Measurements from ENCODE around the gene AADACL4. TPM values are rescaled to one million over a fixed set of nuclear protein-coding genes. Genes with fewer than 3 reads are reported as not detected.

The AADACL4 gene
- total RNA-seq, 2 donors from 2014 or later = not detected

GRCh38 chr1:12615865-12616708 lies 27.8 kb upstream of the AADACL4 start:
- peaks cover 77% of the 10 kb centered on the region for H3K4me1 Mint-ChIP-seq (ENCODE audit: low read depth)
- DNase-seq (peak in 1 of 2 donors; percentile 25), ATAC-seq (replicated peaks in 1 of 2) (no peak)
- H3K4me3 Mint-ChIP-seq = peak overlapping the region; percentile 92 to 96
- no peaks in the 10 kb centered on the region for H3K9me3 Mint-ChIP-seq
- H3K36me3 Mint-ChIP-seq (ENCODE audit: insufficient read depth in 2 of 2) = peaks cover 3 to 12% of the 10 kb centered on the region in 2 donors
- peak overlapping the region; percentile 85 for H3K27ac Mint-ChIP-seq
- H3K27me3 Mint-ChIP-seq (ENCODE audit: low read depth) = no peaks in the 10 kb centered on the region

- peak overlapping the region; percentile 92 to 96 for H3K4me3 Mint-ChIP-seq
- no peaks in the 10 kb centered on the region for H3K9me3 Mint-ChIP-seq
Observed at GRCh38 chr1:12616709-12617373, 27.0 kb upstream of the AADACL4 start.

DNA sequence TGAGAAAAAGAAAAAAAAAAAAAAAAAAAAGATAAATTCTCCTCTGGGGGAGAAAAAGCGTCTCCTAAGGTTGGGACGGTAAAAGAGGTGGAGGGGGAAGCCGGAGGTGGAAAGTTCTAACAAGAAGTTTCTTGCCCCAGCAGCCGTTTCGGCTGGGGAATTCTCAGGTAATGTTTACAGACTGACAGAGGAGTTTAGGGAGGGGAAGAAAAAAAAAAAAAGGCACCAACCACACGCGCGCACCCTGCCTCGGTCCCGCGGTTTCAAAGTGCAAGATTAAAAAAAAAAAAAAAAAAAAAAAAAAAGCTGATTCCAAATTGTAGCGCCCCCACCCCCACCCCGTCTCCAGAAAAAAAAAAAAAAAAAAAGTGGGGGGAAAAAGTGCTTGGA lies 26.4 kb upstream of the AADACL4 start:
- ATAC-seq (replicated peaks in 1 of 2) (no peak), DNase-seq (peak; percentile 30 to 37)
- Mint-ChIP-seq H3K27ac (peak overlapping the region; percentile 98), H3K4me3 (peak overlapping the region; percentile 92 to 96), H3K27me3 (ENCODE audit: low read depth) (no peaks in the 10 kb centered on the region), H3K4me1 (ENCODE audit: low read depth) (peaks cover 68% of the 10 kb centered on the region), H3K36me3 (ENCODE audit: insufficient read depth in 2 of 2) (peaks cover 3 to 8% of the 10 kb centered on the region in 2 donors), H3K9me3 (no peaks in the 10 kb centered on the region)

More at GRCh38 chr1:12616709-12617373, 27.0 kb upstream of the AADACL4 start:
- Mint-ChIP-seq H3K4me1 (ENCODE audit: low read depth) (peaks cover 73% of the 10 kb centered on the region), H3K36me3 (ENCODE audit: insufficient read depth in 2 of 2) (peaks cover 3 to 12% of the 10 kb centered on the region in 2 donors), H3K27ac (peak overlapping the region; percentile 98), H3K27me3 (ENCODE audit: low read depth) (no peaks in the 10 kb centered on the region)
- ATAC-seq (replicated peaks in 1 of 2) (no peak), DNase-seq (peak; percentile 47 to 56)

DNA sequence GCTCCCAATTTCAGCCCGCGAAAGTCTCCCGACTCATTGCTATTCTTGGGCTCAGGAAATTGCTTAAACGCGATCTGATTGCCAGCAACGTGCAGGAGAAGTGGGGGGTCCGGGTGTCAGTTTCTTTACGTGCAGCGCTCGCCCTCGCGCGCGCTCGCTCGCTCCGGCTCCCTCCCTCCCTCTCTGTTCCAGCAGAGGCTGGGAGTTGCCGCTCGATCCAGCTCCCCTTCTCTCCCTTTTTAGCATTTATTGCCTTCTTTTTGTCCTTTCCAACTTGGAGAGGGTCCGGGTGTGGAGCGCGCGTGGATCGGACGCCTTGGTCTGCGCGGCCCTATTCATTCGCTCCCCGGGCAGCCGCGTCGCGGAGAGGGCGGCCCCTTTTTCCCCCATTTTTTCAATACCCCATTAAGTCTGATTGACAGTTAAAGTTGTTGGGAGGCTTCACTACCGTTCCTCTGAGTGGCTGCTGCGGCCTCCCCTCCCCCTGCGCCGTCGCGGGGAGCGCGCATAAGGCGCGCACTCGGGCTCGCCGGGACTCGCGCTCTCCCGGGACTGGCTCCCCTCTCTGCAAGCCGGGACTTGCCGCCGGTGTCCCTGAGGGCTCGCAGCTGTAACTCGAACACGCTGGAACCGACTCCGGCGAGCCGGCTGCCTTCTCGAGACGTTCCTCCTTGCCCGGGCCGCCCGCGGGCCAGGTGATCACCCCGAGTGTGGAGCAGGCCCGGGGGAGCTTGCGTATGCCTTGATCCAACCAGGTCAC lies 25.8 kb upstream of the AADACL4 start, which contains the start of gene DHRS3:
DHRS3 (minus strand) TSS at position 310 of the 760 bp plus-strand sequence. CDS start 862 bp downstream, outside the sequence.
- Mint-ChIP-seq H3K27ac (peak within 1 kb of the TSS; percentile 98), H3K36me3 (ENCODE audit: insufficient read depth in 2 of 2) (peaks cover 3% of the 10 kb centered on the region in 2 donors), H3K4me1 (ENCODE audit: low read depth) (peaks cover 63% of the 10 kb centered on the region), H3K4me3 (peak within 1 kb of the TSS; percentile 92 to 96), H3K9me3 (no peaks in the 10 kb centered on the region), H3K27me3 (ENCODE audit: low read depth) (no peaks in the 10 kb centered on the region)
- DNase-seq (peak; percentile 74 to 77), ATAC-seq (replicated peaks in 1 of 2) (peak; percentile 53 to 62)

DNA sequence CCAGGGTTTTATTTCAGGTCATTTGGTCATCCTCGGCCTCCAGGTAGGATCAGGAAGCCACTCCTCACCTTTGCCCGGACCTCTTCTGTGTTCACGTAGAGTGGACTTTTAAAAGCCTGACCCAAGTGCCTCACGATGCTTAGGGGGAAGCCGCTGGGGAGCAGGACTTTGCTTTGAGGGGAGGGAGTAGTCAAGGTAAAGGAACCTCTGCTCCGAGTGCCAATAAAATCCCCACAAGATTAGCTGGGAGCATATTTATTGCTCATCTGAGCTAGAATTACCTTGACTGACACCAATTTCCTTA lies 25.3 kb upstream of the AADACL4 start:
- peaks cover 57% of the 10 kb centered on the region for H3K4me1 Mint-ChIP-seq (ENCODE audit: low read depth)

GRCh38 chr1:12618965-12619791 lies 24.7 kb upstream of the AADACL4 start:
- H3K27me3 Mint-ChIP-seq (ENCODE audit: low read depth) = no peaks in the 10 kb centered on the region
- peak overlapping the region; percentile 92 to 96 for H3K4me3 Mint-ChIP-seq
- H3K4me1 Mint-ChIP-seq (ENCODE audit: low read depth) = peaks cover 52% of the 10 kb centered on the region
- no peaks in the 10 kb centered on the region for H3K9me3 Mint-ChIP-seq
- ATAC-seq (replicated peaks in 1 of 2) (peak; percentile 39 to 55), DNase-seq (peak; percentile 62 to 76)
- H3K27ac Mint-ChIP-seq = peak overlapping the region; percentile 98
- peaks cover 3% of the 10 kb centered on the region in 2 donors for H3K36me3 Mint-ChIP-seq (ENCODE audit: insufficient read depth in 2 of 2)

More for the DNA sequence above, 25.3 kb upstream of the AADACL4 start:
- DNase-seq = no peak
- H3K9me3 Mint-ChIP-seq = no peaks in the 10 kb centered on the region
- ATAC-seq (replicated peaks in 1 of 2) = peak in 1 of 2 donors; percentile 10
- peak overlapping the region; percentile 92 to 96 for H3K4me3 Mint-ChIP-seq
- no peaks in the 10 kb centered on the region for H3K27me3 Mint-ChIP-seq (ENCODE audit: low read depth)
- peak overlapping the region; percentile 98 for H3K27ac Mint-ChIP-seq
- H3K36me3 Mint-ChIP-seq (ENCODE audit: insufficient read depth in 2 of 2) = peaks cover 3% of the 10 kb centered on the region in 2 donors

DNA sequence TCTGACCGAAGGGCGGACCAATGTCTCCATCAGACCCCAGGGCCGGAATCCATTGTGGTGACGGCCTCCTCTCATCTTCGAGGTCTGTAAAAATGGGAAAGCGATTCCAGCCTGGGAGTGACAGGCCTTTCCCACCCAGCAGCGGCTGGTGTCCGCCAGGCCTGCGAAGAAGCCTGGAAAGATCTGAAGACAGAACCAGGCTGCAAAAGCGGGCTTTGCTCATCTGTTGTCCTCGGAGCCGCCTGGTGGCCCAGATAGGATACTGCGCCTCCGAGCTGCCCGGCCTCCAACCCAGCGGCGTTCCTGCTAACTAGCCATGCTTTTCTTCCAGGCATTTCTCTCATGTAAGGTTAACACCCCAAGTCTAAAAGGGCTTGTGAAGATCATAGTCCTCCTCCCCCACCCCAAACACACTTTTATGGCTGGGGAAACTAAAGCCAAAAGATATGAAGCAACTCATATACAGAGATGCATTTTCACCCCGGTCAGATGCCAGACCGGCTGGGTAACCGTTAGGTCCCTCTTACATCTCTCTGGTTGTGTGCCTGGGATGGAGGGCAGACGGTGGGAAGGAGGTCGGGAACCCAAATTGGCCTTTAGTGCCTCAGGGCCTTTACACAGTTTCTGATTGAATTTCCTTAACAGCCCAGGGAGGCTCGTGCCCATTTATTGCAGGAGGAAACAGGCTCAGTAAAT lies 23.9 kb upstream of the AADACL4 start:
- H3K27me3 Mint-ChIP-seq (ENCODE audit: low read depth) = no peaks in the 10 kb centered on the region
- H3K4me1 Mint-ChIP-seq (ENCODE audit: low read depth) = peaks cover 44% of the 10 kb centered on the region
- ATAC-seq (replicated peaks in 1 of 2) = peak; percentile 52 to 60
- H3K27ac Mint-ChIP-seq = peak overlapping the region; percentile 34
- peak overlapping the region; percentile 92 to 96 for H3K4me3 Mint-ChIP-seq
- H3K36me3 Mint-ChIP-seq (ENCODE audit: insufficient read depth in 2 of 2) = peaks cover 3% of the 10 kb centered on the region in 2 donors
- peak; percentile 79 to 85 for DNase-seq
- no peaks in the 10 kb centered on the region for H3K9me3 Mint-ChIP-seq

DNA sequence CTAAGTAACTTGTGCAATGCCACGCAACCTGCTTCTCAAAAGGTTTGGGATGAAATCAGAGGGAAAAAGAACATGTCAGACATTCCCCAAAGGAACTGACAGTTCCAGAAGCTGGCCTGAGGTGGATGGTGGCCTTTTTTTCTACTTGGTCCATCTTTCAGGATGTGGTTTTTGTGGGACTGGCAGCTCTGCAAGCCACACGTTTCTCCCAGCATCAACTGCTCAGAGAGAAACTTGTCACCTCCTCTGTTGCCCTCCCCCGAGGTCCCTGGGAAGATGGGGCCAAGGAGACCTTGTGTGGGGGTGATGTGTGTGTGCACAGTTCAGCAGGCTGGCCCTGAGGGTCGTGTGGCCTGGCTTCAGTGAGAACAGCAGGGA lies 23.4 kb upstream of the AADACL4 start:
- no peaks in the 10 kb centered on the region for H3K9me3 Mint-ChIP-seq
- DNase-seq (peak; percentile 47 to 58), ATAC-seq (replicated peaks in 1 of 2) (peak; percentile 12 to 22)
- H3K4me3 Mint-ChIP-seq = peak overlapping the region; percentile 92 to 96
- H3K4me1 Mint-ChIP-seq (ENCODE audit: low read depth) = peaks cover 39% of the 10 kb centered on the region
- no peaks in the 10 kb centered on the region for H3K27me3 Mint-ChIP-seq (ENCODE audit: low read depth)
- peaks cover 3% of the 10 kb centered on the region in 2 donors for H3K36me3 Mint-ChIP-seq (ENCODE audit: insufficient read depth in 2 of 2)
- H3K27ac Mint-ChIP-seq = no peak overlapping the region

GRCh38 chr1:12620931-12621330 lies 23.0 kb upstream of the AADACL4 start:
- Mint-ChIP-seq H3K4me1 (ENCODE audit: low read depth) (peaks cover 34% of the 10 kb centered on the region), H3K27ac (no peak overlapping the region), H3K27me3 (ENCODE audit: low read depth) (no peaks in the 10 kb centered on the region), H3K36me3 (ENCODE audit: insufficient read depth in 2 of 2) (peaks cover 3% of the 10 kb centered on the region in 2 donors), H3K4me3 (peak overlapping the region; percentile 92 to 96), H3K9me3 (no peaks in the 10 kb centered on the region)
- ATAC-seq (replicated peaks in 1 of 2) (no peak), DNase-seq (no peak)

DNA sequence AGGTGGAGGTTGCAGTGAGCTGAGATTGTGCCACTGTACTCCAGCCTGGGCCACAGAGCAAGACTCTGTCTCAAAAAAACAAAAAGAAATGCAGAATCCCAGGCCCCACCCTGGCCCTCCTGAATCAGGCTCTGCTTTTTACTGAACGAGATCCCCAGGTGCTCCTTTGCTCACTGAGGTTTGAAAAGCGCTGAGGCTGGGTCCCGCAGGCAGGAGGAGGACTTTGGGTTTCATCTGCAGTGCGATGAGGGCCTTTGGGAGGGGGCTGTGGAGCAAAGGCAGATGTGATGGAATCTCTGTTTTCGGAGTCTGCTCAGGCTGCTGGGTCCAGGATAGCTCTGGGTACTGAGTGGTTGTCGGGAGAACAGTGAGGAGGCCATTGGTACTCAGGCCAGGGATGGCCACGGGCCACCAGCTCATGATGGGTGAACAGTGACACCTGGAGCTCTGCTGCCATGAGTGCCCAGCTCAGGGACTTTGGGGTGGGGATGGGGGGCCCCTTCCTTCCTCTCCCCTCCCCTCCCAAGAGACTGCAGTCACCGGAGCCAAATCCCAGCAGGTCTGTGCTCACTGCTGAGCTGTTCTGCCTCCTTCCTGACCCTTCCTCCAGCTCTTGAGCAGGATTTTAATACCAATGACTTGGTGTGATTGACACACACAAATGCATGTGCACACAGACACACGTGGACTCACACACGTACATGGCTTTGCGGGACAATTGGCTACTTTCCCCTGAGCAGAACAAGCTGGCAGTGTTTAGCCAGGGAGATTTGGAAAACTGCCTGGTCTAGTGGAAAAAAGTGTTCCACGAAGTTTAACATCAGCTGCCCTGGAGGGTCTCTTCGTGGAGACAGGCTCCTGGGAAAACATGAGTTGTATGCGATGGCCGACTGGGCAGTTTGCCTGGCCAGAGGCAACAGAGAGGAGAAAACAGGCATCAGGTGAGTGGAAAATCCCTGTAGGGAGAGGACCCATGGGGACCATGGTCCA lies 22.2 kb upstream of the AADACL4 start:
- no peak overlapping the region for H3K27ac Mint-ChIP-seq
- H3K4me1 Mint-ChIP-seq (ENCODE audit: low read depth) = peaks cover 27% of the 10 kb centered on the region
- DNase-seq (no peak), ATAC-seq (replicated peaks in 1 of 2) (no peak)
- H3K36me3 Mint-ChIP-seq (ENCODE audit: insufficient read depth in 2 of 2) = peaks cover 1 to 3% of the 10 kb centered on the region in 2 donors
- H3K27me3 Mint-ChIP-seq (ENCODE audit: low read depth) = no peaks in the 10 kb centered on the region
- H3K9me3 Mint-ChIP-seq = no peaks in the 10 kb centered on the region
- H3K4me3 Mint-ChIP-seq = no peak overlapping the region

- Mint-ChIP-seq H3K27ac (no peak overlapping the region), H3K9me3 (no peaks in the 10 kb centered on the region), H3K4me3 (no peak overlapping the region), H3K4me1 (ENCODE audit: low read depth) (peaks cover 27% of the 10 kb centered on the region), H3K27me3 (ENCODE audit: low read depth) (no peaks in the 10 kb centered on the region), H3K36me3 (ENCODE audit: insufficient read depth in 2 of 2) (no peaks in the 10 kb centered on the region)
- ATAC-seq (replicated peaks in 1 of 2) (no peak), DNase-seq (no peak)
Observed at GRCh38 chr1:12622506-12622905, 21.4 kb upstream of the AADACL4 start.

Data from activated T-cell treated with anti-CD3 and anti-CD28 coated beads, Interleukin-2, amount 50 U/mL, for 72 hours (primary cell).